H9 (cell line): Measurements from ENCODE around the gene KIR3DL2. TPM values are rescaled to one million over a fixed set of nuclear protein-coding genes. Genes with fewer than 3 reads are reported as not detected.
"Not testable (repeated sequence)": the region's sequence is repeated elsewhere in the genome, so short reads cannot be mapped to it uniquely, and the experiment has no call there.

Source experiments
- DNase-seq: peaks from one replicate; pipeline ENCODE4 v3.0.0-alpha.2; 2017
- H2AFZ ChIP-seq: one replicate; pipeline ENCODE4 v1.6.1; 2013; ENCODE audit warnings: mild to moderate bottlenecking, low read length, control low read depth, moderate library complexity
- H2AK5ac ChIP-seq: 2 replicates; pipeline ENCODE4 v1.6.1; 2013; ENCODE audit warnings: low read length, control low read depth, mixed read lengths; ENCODE audit not compliant: insufficient read length
- H2BK120ac ChIP-seq: one replicate; pipeline ENCODE4 v1.6.1; 2013; ENCODE audit warnings: low read depth, mild to moderate bottlenecking, low read length, control low read depth, inconsistent platforms; ENCODE audit not compliant: poor library complexity, severe bottlenecking
- H2BK12ac ChIP-seq: 2 replicates; pipeline ENCODE4 v1.6.1; 2013; ENCODE audit warnings: low read length, control low read depth, mixed read lengths, low read depth; ENCODE audit not compliant: insufficient read length
- H2BK15ac ChIP-seq: 2 replicates; pipeline ENCODE4 v1.6.1; 2013; ENCODE audit warnings: low read depth, low read length, control low read depth
- H2BK20ac ChIP-seq: one replicate; pipeline ENCODE4 v1.6.1; 2013; ENCODE audit warnings: low read depth, mild to moderate bottlenecking, low read length, control low read depth, inconsistent platforms; ENCODE audit not compliant: poor library complexity, severe bottlenecking
- H2BK5ac ChIP-seq: 2 replicates; pipeline ENCODE4 v1.6.1; 2013; ENCODE audit warnings: low read length, control low read depth, mixed read lengths; ENCODE audit not compliant: insufficient read length
- H3K14ac ChIP-seq: 2 replicates; pipeline ENCODE4 v1.6.1; 2013; ENCODE audit warnings: low read length, control low read depth; ENCODE audit not compliant: insufficient read depth
- H3K18ac ChIP-seq: 2 replicates; pipeline ENCODE4 v1.6.1; 2013; ENCODE audit warnings: low read depth, mild to moderate bottlenecking, mixed read lengths, low read length, control low read depth; ENCODE audit not compliant: insufficient read length
- H3K23ac ChIP-seq: 2 replicates; pipeline ENCODE4 v1.6.1; 2013; ENCODE audit warnings: low read length, control low read depth, mixed read lengths, low read depth; ENCODE audit not compliant: insufficient read length
- H3K23me2 ChIP-seq: 2 replicates; pipeline ENCODE4 v1.6.1; 2013; ENCODE audit warnings: low read depth, mild to moderate bottlenecking, mixed read lengths, low read length, control low read depth; ENCODE audit not compliant: insufficient read length, poor library complexity, severe bottlenecking
- H3K27ac ChIP-seq: 2 replicates; pipeline ENCODE4 v1.5.1; 2013; ENCODE audit warnings: low read length, control low read depth, mixed read lengths, low read depth; ENCODE audit not compliant: insufficient read length
- H3K27me3 ChIP-seq: 2 replicates; pipeline ENCODE4 v1.6.1; 2013; ENCODE audit warnings: low read length, control low read depth, inconsistent platforms; ENCODE audit not compliant: insufficient read depth
- H3K4ac ChIP-seq: 2 replicates; pipeline ENCODE4 v1.6.1; 2013; ENCODE audit warnings: low read depth, mild to moderate bottlenecking, control low read depth, inconsistent platforms, low read length, moderate library complexity
- H3K4me1 ChIP-seq: 2 replicates; pipeline ENCODE4 v1.6.1; 2013; ENCODE audit warnings: low read length, control low read depth, inconsistent platforms; ENCODE audit not compliant: insufficient read depth
- H3K4me2 ChIP-seq: 2 replicates; pipeline ENCODE4 v1.6.1; 2013; ENCODE audit warnings: low read length, control low read depth, mixed read lengths; ENCODE audit not compliant: insufficient read length, insufficient read depth
- H3K56ac ChIP-seq: 2 replicates; pipeline ENCODE4 v1.6.1; 2013; ENCODE audit warnings: low read depth, mild to moderate bottlenecking, mixed read lengths, low read length, control low read depth; ENCODE audit not compliant: insufficient read length
- H3K79me1 ChIP-seq: 2 replicates; pipeline ENCODE4 v1.6.1; 2013; ENCODE audit warnings: low read depth, mild to moderate bottlenecking, moderate library complexity, low read length, control low read depth, inconsistent platforms; ENCODE audit not compliant: insufficient read depth, poor library complexity, severe bottlenecking
- H3K79me2 ChIP-seq: 2 replicates; pipeline ENCODE4 v1.6.1; 2013; ENCODE audit warnings: low read length, control low read depth, inconsistent platforms; ENCODE audit not compliant: insufficient read depth
- H3K9ac ChIP-seq: 2 replicates; pipeline ENCODE4 v1.6.1; 2013; ENCODE audit warnings: low read length, control low read depth, mixed read lengths; ENCODE audit not compliant: insufficient read length; ENCODE audit errors: extremely low read depth
- H3K9me3 ChIP-seq: one replicate; pipeline ENCODE4 v1.6.1; 2013; ENCODE audit warnings: low read depth, low read length, inconsistent platforms; ENCODE audit not compliant: control insufficient read depth
- H3T11ph ChIP-seq: one replicate; pipeline ENCODE4 v1.6.1; 2013; ENCODE audit warnings: mild to moderate bottlenecking, low read length, control low read depth, inconsistent platforms
- H4K20me1 ChIP-seq: one replicate; pipeline ENCODE4 v1.6.1; 2013; ENCODE audit not compliant: control insufficient read depth, insufficient read length, insufficient read depth
- H4K5ac ChIP-seq: 2 replicates; pipeline ENCODE4 v1.6.1; 2013; ENCODE audit warnings: low read depth, mild to moderate bottlenecking, mixed read lengths, low read length, control low read depth; ENCODE audit not compliant: insufficient read length
- H4K8ac ChIP-seq: replicated peaks from 2 replicates; pipeline ENCODE4 v1.6.1; 2013; ENCODE audit warnings: low read length, control low read depth, mixed read lengths, low read depth; ENCODE audit not compliant: insufficient read length
- H4K91ac ChIP-seq: 2 replicates; pipeline ENCODE4 v1.6.1; 2013; ENCODE audit warnings: low read depth, mild to moderate bottlenecking, moderate library complexity, mixed read lengths, low read length, control low read depth; ENCODE audit not compliant: insufficient read length
- H3K27ac Mint-ChIP-seq, 3 experiments: 2 replicates in 2 of 3; 3 replicates in 1 of 3; pipeline ENCODE4 v1.8.0; 2020 to 2021; ENCODE audit warnings: mixed read lengths in 3 of 3, mild to moderate bottlenecking in 1 of 3, moderate library complexity in 1 of 3
- H3K27me3 Mint-ChIP-seq: 2 replicates; pipeline ENCODE4 v1.8.0; 2021; ENCODE audit warnings: low read depth, mild to moderate bottlenecking, moderate library complexity, mixed read lengths
- H3K36me3 Mint-ChIP-seq, 3 experiments: 2 replicates in 2 of 3; 3 replicates in 1 of 3; pipeline ENCODE4 v1.8.0; 2020 to 2021; ENCODE audit warnings: low read depth in 3 of 3, mixed read lengths in 3 of 3; ENCODE audit not compliant: insufficient read depth in 1 of 3
- H3K4me1 Mint-ChIP-seq, 2 experiments: 2 replicates each; pipeline ENCODE4 v1.8.0; 2020; ENCODE audit warnings: mixed read lengths in 2 of 2
- H3K4me3 Mint-ChIP-seq, 2 experiments: 2 replicates in 1 of 2; 3 replicates in 1 of 2; pipeline ENCODE4 v1.8.0; 2020 to 2021; ENCODE audit warnings: mild to moderate bottlenecking in 2 of 2, mixed read lengths in 2 of 2, moderate library complexity in 1 of 2
- H3K9me3 Mint-ChIP-seq, 2 experiments: 2 replicates in 1 of 2; 3 replicates in 1 of 2; pipeline ENCODE4 v1.8.0; 2020; ENCODE audit warnings: mild to moderate bottlenecking in 2 of 2, mixed read lengths in 2 of 2, moderate library complexity in 1 of 2
- WGBS: extraction: QIAGEN DNeasy Blood & Tissue Kit; methylation state at CpG from one replicate; pipeline ENCODE4 v1.1.7; 2013; ENCODE audit warnings: missing lambda C conversion rate, low lambda C conversion rate, mixed read lengths; ENCODE audit not compliant: insufficient read length; ENCODE audit errors: extremely low coverage; 5-methylcytosine and 5-hydroxymethylcytosine counted together
- total RNA-seq: library from RNA; stranded (reverse); gene quantifications from 2 replicates; pipeline ENCODE4 v1.2.1, GENCODE V29; 2021

The KIR3DL2 gene
- total RNA-seq, 1 experiment from 2014 or later = not detected

DNA sequence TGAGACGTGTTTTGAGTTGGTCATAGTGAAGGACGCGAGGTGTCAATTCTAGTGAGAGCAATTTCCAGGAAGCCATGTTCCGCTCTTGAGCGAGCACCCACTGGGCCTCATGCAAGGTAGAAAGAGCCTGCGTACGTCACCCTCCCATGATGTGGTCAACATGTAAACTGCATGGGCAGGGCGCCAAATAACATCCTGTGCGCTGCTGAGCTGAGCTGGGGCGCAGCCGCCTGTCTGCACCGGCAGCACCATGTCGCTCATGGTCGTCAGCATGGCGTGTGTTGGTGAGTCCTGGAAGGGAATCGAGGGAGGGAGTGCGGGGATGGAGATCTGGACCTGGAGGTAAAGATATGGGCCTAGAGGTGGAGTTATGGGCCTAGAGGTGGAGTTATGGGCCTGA is 34.0 kb upstream of the KIR3DL2 start, which contains the start of gene KIR3DL1:
Gene KIR3DL1 (plus strand): TSS at position 218 of the 400 bp plus-strand sequence.
- not testable (repeated sequence) for H3K4me1 Mint-ChIP-seq, DNase-seq, H4K5ac ChIP-seq, H3T11ph ChIP-seq, H3K4ac ChIP-seq, H3K79me2 ChIP-seq, H2AFZ ChIP-seq, H3K27me3 ChIP-seq, H2BK120ac ChIP-seq, H4K8ac ChIP-seq, H4K91ac ChIP-seq, H3K27me3 Mint-ChIP-seq, H3K14ac ChIP-seq, H3K4me2 ChIP-seq, H2BK20ac ChIP-seq, H3K18ac ChIP-seq, H2BK5ac ChIP-seq, H3K9ac ChIP-seq, H3K27ac ChIP-seq, H2BK12ac ChIP-seq, H3K56ac ChIP-seq, H3K4me3 Mint-ChIP-seq, H4K20me1 ChIP-seq, H2BK15ac ChIP-seq, H3K23ac ChIP-seq, H3K4me1 ChIP-seq, H3K23me2 ChIP-seq, H2AK5ac ChIP-seq, H3K79me1 ChIP-seq, H3K27ac Mint-ChIP-seq
- Mint-ChIP-seq H3K9me3 (peaks cover 97 to 98% of the 10 kb centered on the region in 2 experiments), H3K36me3 (peaks cover 10 to 50% (median 38%) of the 10 kb centered on the region in 3 experiments; a peak in 6 of 7 replicates)
- H3K9me3 ChIP-seq = peaks cover 84% of the 10 kb centered on the region
- WGBS = no CpG with 5 or more reads among the region's 17 CpGs
